Measurements from ENCODE around the gene FRMD4A. TPM values are rescaled to one million over a fixed set of nuclear protein-coding genes. Genes with fewer than 3 reads are reported as not detected.

FRMD4A gene
- total RNA-seq, 2 donors from 2014 or later = 37.8 to 41.6 TPM

- intact Hi-C loops (cut with DNase I) = no loop called here
- no peak for DNase-seq (ENCODE audit: low spot score)
These were observed 341.1 kb downstream of the FRMD4A start for GRCh38 chr10:13989616-13990015.

DNA sequence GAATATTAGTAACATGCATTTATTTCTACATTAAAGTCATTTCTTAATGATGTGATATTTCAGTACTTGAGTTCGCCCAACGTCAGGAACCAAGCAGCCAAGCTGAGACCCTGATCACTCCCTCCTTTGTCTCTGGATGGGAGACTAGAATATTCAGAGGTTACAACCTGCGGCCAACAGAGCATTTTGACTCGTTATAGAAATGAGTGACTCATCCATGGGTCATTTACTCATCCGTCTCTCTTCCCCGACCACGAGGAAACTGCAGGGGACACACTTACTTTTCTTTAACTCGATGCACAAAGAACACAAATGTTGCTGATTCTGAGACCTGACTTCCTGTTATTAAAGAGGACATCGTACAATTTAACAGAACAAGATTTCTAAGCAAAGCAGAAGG lies 343.3 kb downstream of the FRMD4A start:
- intact Hi-C loops (cut with DNase I) = no loop called here
- no peak for DNase-seq (ENCODE audit: low spot score)

- no peak for DNase-seq (ENCODE audit: low spot score)
- intact Hi-C loops (cut with DNase I) = no loop called here
These were observed 346.0 kb downstream of the FRMD4A start for GRCh38 chr10:13984647-13985155.

GRCh38 chr10:13983035-13983434 lies 347.7 kb downstream of the FRMD4A start:
- intact Hi-C loops (cut with DNase I) = no loop called here
- DNase-seq (ENCODE audit: low spot score) = no peak

DNA sequence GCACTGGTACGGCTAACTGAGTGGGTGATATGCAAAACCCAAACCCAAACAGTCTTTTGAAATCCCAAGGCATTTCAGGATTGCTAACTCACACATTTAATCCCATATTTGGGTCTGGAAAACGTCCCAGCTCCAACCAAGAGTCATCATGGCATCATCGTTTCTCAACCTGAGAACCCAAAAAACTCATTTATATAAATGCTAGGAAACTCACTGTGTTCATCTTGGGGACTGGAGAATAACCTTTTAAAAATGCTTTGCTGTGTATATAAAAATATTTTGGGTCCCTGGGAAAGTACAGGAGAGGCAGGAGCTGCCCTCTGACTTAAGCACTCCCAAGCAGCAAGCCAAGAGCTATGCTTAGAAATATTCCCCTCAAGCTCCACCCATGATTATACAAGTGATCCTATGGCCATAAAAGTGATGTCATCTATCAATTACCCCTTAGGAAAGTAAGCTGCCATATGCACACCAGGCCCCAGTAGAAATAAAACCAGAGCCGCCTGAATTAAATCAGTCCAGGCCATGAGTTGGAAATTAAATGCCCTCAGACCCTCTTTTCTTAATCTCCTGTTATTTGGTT lies 352.1 kb downstream of the FRMD4A start:
- DNase-seq (ENCODE audit: low spot score) = no peak
- intact Hi-C loops (cut with DNase I) = no loop called here

DNA sequence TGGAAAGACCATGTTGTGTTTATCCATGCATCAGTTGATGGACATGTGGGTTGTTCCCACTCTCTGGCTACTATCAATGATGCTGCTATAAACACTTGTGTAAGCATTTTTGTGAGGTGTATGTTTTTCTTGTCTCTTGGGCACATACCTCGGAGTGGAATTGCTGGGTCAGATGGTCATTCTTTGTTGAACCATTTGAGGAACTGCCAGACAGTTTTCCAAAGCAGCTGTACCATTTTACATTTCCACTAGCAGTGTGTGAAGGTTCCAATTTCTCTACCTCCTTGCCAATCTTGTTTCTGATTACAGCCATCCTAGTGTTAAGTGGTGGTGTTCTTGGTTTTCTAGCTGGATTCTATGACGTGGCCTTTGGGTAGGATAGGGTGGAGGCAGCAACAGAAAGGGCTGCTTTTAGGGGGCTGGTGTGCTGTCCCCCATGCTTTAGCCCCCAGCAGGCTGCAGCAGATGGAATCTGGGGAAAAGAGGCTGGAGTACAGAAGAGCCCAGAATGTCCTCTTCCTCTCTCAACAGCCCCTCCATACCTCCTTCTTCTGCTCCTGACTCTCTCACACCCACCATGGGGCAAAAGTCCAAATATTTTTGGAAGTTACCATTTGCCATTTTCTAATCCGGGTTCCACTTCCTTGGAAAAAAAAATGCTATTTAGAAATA lies 352.7 kb downstream of the FRMD4A start:
- intact Hi-C loops (cut with DNase I) = no loop called here
- DNase-seq (ENCODE audit: low spot score) = no peak

DNA sequence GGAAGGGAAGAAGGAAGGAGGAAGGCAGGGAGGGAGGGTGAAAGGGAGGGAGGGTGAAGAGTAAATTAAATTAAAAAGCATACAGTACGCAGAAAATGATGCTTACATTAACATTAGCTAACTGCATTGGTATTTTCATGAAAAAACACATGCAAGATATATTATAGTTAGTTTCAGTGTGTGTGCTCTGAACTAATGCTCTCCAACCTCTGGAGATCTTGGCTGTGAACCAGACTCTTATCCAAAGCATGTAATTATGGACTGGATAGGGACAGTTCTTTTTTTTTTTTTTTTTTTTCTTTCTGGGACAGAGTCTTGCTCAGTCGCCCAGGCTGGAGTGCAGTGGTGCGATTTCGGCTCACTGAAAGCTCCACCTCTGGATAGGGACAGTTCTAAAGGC lies 357.0 kb downstream of the FRMD4A start:
- no peak for DNase-seq (ENCODE audit: low spot score)
- intact Hi-C loops (cut with DNase I) = no loop called here

DNA sequence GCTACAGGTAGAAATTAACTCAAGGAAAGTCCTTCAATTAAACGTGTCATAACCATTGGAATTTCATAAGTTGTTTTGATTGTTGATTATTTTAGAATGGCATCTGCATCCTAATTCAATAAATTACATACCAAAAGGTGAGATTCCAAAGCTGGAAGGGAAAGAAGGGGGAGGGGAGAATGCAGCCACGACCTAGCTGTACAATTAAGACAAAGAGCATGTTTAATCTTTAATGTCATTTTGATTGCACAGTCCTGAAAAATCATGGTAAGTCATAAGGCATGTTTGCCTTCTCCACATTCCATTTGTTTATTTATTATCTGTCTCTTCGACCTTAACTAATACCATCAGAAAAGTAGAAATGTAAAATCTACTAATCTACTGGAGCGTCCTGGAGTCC lies 358.1 kb downstream of the FRMD4A start:
- intact Hi-C loops (cut with DNase I) = no loop called here

GRCh38 chr10:13971601-13972475 lies 358.9 kb downstream of the FRMD4A start:
- intact Hi-C loops (cut with DNase I) = no loop called here

More for the DNA sequence above, 358.1 kb downstream of the FRMD4A start:
- DNase-seq (ENCODE audit: low spot score) = no peak

GRCh38 chr10:13970957-13971353 lies 359.8 kb downstream of the FRMD4A start:
- intact Hi-C loops (cut with DNase I) = no loop called here
- DNase-seq (ENCODE audit: low spot score) = no peak

More at GRCh38 chr10:13971601-13972475, 358.9 kb downstream of the FRMD4A start:
- no peak for DNase-seq (ENCODE audit: low spot score)

- no peak for DNase-seq (ENCODE audit: low spot score)
- intact Hi-C loops (cut with DNase I) = no loop called here
These were observed 360.3 kb downstream of the FRMD4A start for GRCh38 chr10:13970236-13970956.

- intact Hi-C loops (cut with DNase I) = no loop called here
- DNase-seq (ENCODE audit: low spot score) = no peak
These were observed 361.0 kb downstream of the FRMD4A start for GRCh38 chr10:13969792-13970140.

DNA sequence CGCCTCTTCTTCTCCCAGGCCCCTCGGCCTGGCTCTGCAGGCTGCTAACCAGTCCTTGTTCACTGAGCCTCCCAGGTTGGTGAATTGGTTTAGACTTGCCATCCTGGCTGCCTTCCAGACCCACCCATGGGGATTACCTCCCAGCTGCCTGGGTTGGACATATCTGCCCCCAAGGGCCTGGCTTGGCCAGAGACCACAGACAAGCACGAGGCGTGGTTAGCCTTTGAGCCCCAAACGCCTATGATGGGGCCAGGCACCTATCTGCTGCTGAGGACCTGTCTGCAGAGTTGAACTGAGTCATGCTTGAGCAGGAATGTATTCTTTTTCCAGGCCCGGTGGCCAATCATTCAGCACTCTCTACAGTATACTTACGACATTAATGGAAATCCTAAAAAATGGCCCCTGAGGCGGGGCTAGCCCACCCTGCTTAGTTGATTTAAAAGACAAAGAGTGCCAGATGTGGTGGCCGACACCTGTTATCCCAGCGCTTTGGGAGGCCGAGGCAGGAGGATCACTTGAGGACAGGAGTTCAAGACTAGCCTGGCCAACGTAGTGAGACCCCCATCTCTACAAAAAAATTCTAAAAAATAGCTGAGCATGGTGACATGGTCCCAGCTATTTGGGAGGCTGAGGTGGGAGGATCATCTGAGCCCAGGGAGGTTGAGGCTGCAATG lies 361.5 kb downstream of the FRMD4A start:
- DNase-seq (ENCODE audit: low spot score) = no peak
- intact Hi-C loops (cut with DNase I) = no loop called here

DNA sequence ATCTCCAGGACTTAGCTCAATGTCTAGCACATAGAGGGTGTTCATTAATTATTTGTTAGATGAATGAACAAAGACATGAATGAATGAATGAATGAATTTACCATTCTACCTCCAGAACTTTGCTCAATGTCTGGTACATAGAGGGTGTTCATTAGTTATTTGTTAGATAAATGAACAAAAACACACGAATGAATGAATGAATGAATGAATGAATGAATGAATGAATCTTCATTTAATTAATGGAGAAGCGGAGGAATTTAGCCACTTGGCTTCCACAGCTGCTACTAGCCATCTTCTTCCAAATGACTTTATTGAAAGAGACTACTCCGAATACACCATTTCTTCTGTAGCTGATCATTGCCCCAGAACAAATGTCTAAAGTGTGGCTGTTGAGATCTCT lies 368.9 kb downstream of the FRMD4A start:
- DNase-seq (ENCODE audit: low spot score) = no peak
- intact Hi-C loops (cut with DNase I) = no loop called here

- intact Hi-C loops (cut with DNase I) = no loop called here
- no peak for DNase-seq (ENCODE audit: low spot score)
These were observed 369.6 kb downstream of the FRMD4A start for GRCh38 chr10:13961097-13961496.

DNA sequence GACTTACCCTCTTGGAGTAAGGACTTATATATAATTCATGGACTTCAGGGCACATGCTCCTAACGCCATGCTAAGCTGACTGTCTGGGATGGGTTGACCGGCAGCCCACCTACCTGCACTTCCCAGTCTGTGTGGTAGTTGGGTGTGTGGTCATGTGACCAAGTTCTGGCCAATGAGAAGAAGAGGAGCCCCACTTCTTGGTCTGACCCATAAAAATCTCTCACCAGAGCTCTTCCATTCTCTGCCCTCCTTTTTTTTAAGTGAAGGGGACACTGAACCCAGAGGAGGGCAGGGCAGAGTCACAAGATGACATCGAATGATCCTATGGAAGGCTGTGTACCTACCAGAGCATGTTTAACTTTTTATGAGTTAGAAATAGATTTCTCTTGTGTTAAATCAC lies 370.1 kb downstream of the FRMD4A start:
- intact Hi-C loops (cut with DNase I) = no loop called here
- no peak for DNase-seq (ENCODE audit: low spot score)

- DNase-seq (ENCODE audit: low spot score) = no peak
- intact Hi-C loops (cut with DNase I) = loop anchor here (5.0 to 10.0 kb wide), 2 partner anchors 155 to 177 kb away; no protein-coding TSS in a partner anchor
These were observed 371.0 kb downstream of the FRMD4A start for GRCh38 chr10:13959443-13960359.

DNA sequence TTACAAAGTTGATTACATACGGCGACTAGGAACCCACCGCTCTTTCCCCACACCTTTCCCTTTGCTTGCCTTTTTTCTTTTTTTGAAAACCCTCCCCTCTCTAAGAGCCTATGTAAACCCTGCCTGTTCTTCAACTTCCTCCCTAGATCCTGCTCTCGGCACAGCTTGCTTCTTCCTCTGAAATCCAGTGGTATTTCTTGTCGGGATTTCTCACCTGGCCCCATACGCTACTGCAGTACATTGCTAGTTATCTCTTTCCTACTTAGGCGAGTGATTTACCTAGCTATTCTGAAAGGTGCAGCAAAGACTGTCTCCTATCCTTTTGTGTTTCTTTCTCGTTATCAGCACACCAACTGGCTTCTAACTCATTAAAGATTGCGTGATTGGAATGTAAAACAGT lies 372.9 kb downstream of the FRMD4A start:
- no peak for DNase-seq (ENCODE audit: low spot score)
- intact Hi-C loops (cut with DNase I) = loop anchor here (5.0 to 10.0 kb wide), 2 partner anchors 153 to 176 kb away; no protein-coding TSS in a partner anchor
